H1 (cell line): ENCODE measurements around the gene SLC3A2. TPM values are rescaled to one million over a fixed set of nuclear protein-coding genes. Genes with fewer than 3 reads are reported as not detected.

Experiments used
- BACH1 ChIP-seq: IDR thresholded peaks from 2 replicates; pipeline ENCODE4 v1.6.1; 2012; ENCODE audit warnings: low read length, improper control_type of control experiment
- CBX8 ChIP-seq: fragments of 300-800, 300-1000 bp; sonication (generic); IDR thresholded peaks from 2 replicates; pipeline ENCODE4 v1.7.1; 2016; ENCODE audit warnings: low read depth, low read length, borderline replicate concordance
- CEBPB ChIP-seq: IDR thresholded peaks from 2 replicates; pipeline ENCODE4 v1.6.1; 2012; ENCODE audit warnings: low read depth, low read length
- CHD2 ChIP-seq: IDR thresholded peaks from 2 replicates; pipeline ENCODE4 v1.6.1; 2012; ENCODE audit warnings: low read length, improper control_type of control experiment
- EGR1 ChIP-seq: IDR thresholded peaks from 2 replicates; pipeline ENCODE4 v1.6.1; 2011; ENCODE audit warnings: low read depth, low read length, borderline replicate concordance
- EZH2 ChIP-seq: fragments of 200-600 bp; sonication (generic); IDR thresholded peaks from 2 replicates; pipeline ENCODE4 v1.7.1; 2012; ENCODE audit warnings: low read depth, mild to moderate bottlenecking, moderate library complexity, low read length, inconsistent platforms; ENCODE audit not compliant: severe bottlenecking
- FOSL1 ChIP-seq: IDR thresholded peaks from 2 replicates; pipeline ENCODE4 v1.6.1; 2011; ENCODE audit warnings: mild to moderate bottlenecking, low read depth, low read length, moderate library complexity; ENCODE audit not compliant: insufficient read depth
- GTF2F1 ChIP-seq: IDR thresholded peaks from 2 replicates; pipeline ENCODE4 v1.6.1; 2012; ENCODE audit warnings: low read depth, low read length, improper control_type of control experiment, borderline replicate concordance
- HDAC6 ChIP-seq: IDR thresholded peaks from one replicate; pipeline ENCODE4 v1.7.1; 2012; ENCODE audit warnings: low read depth, mild to moderate bottlenecking, inconsistent platforms, low read length, moderate library complexity
- JUN ChIP-seq: IDR thresholded peaks from 2 replicates; pipeline ENCODE4 v1.6.1; 2011; ENCODE audit warnings: low read depth, mild to moderate bottlenecking, improper control_type of control experiment, low read length
- JUND ChIP-seq: IDR thresholded peaks from 2 replicates; pipeline ENCODE4 v1.6.1; 2011; ENCODE audit warnings: mild to moderate bottlenecking, improper control_type of control experiment, low read length
- POLR2AphosphoS5 ChIP-seq: IDR thresholded peaks from 2 replicates; pipeline ENCODE4 v1.6.1; 2011; ENCODE audit warnings: low read depth, low read length
- RNF2 ChIP-seq: fragments of 200-900, 300-1000 bp; sonication (generic); IDR thresholded peaks from 2 replicates; pipeline ENCODE4 v1.7.1; 2016; ENCODE audit warnings: borderline replicate concordance, low read depth, mild to moderate bottlenecking, antibody characterized with exemption, low read length; ENCODE audit not compliant: poor library complexity, severe bottlenecking; ENCODE audit errors: missing control alignments
- SIRT6 ChIP-seq: IDR thresholded peaks from one replicate; pipeline ENCODE4 v1.7.1; 2012; ENCODE audit warnings: low read length, inconsistent platforms
- SP1 ChIP-seq: IDR thresholded peaks from 2 replicates; pipeline ENCODE4 v1.6.1; 2011; ENCODE audit warnings: low read depth, low read length
- SP2 ChIP-seq: IDR thresholded peaks from 2 replicates; pipeline ENCODE4 v1.6.1; 2012; ENCODE audit warnings: mild to moderate bottlenecking, low read length, inconsistent platforms
- SP4 ChIP-seq: IDR thresholded peaks from 2 replicates; pipeline ENCODE4 v1.6.1; 2012; ENCODE audit warnings: low read length, inconsistent platforms
- SRF ChIP-seq: IDR thresholded peaks from 2 replicates; pipeline ENCODE4 v1.6.1; 2011; ENCODE audit warnings: mild to moderate bottlenecking, low read depth, low read length, moderate library complexity
- SUZ12 ChIP-seq: fragments of 200-600 bp; sonication (generic); IDR thresholded peaks from 2 replicates; pipeline ENCODE4 v1.6.1; 2012; ENCODE audit warnings: mild to moderate bottlenecking, inconsistent platforms, low read length, moderate library complexity, mixed read lengths
- YY1 ChIP-seq: IDR thresholded peaks from 2 replicates; pipeline ENCODE4 v1.6.1; 2011; ENCODE audit warnings: low read depth, mild to moderate bottlenecking, low read length
- polyA plus RNA-seq, 7 experiments: library from polyadenylated mRNA; depleted of rRNA in 3 of 7; stranded (reverse) in 5 of 7; unstranded in 2 of 7; fragments of >200 nt in 5 of 7; fragments of 200-250 nt in 2 of 7; gene quantifications; 1 replicate in 5 of 7; 2 replicates in 1 of 7; 4 replicates in 1 of 7; pipeline versions ENCODE4 v1.2.1 to v1.2.3, GENCODE V29; 2011 to 2013; ENCODE audit warnings: missing spikeins in 2 of 7, mixed read lengths in 2 of 7
- total RNA-seq: library from RNA; stranded (reverse); fragmentation: NEBNext Ultra II Directional; extraction: Animal tissue kit (Norgen Biotek cat#: 25700); gene quantifications from 2 replicates; pipeline ENCODE4 v1.2.1, GENCODE V29; 2021
- TF ChIP-seq, protein P1 (sequence below): IDR thresholded peaks from 2 replicates; pipeline ENCODE4 v1.6.1; 2012; ENCODE audit warnings: inconsistent platforms
- TF ChIP-seq, protein P2 (sequence below), 3 experiments: IDR thresholded peaks; 1 replicate in 2 of 3; 2 replicates in 1 of 3; pipeline versions ENCODE4 v1.5.1 to v1.6.1; 2011; ENCODE audit warnings: low read length in 3 of 3, mild to moderate bottlenecking in 3 of 3, inconsistent platforms in 2 of 3, low read depth in 1 of 3, moderate library complexity in 1 of 3; ENCODE audit not compliant: insufficient read depth in 1 of 3; ENCODE audit errors: control extremely low read depth in 1 of 3

Gene SLC3A2
- total and polyA plus RNA-seq, 2 of the 8 experiments (the other 6 are each of a cell fraction or from before 2014, with no cell fraction given): 410 to 435 TPM

DNA sequence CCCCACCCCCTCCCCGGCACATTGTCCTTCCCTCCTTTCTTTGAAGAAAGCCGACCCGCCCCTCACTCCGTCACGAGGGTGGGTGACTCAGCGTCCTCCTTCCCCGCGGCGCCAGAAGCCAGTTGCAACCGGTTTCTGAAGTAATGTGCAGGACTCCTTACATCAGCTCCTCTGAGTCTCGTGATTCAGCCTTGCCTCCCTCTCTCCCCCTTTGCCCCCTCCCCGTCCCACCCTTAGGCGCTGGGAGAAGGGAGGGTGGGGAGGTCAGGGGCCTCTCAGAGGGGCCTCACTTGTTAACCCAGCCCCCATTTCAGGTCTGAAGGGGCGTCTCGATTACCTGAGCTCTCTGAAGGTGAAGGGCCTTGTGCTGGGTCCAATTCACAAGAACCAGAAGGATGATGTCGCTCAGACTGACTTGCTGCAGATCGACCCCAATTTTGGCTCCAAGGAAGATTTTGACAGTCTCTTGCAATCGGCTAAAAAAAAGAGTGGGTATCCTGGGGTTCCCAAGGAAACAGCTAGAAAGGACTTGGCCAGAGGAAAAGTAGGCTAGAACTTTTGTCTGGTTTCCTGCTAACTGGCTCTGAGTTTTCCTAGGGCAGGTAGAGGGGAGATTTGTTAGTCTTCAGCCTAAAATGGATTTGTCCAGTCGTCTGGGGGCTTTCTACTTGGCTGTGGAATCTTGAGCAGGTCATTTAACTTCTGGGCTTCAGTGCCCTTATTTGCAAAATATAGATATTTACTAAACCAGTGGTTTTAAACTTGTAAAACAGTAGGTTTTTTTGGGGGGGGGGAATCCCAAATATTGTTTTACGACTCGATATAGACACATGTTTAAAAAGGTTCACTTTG is 1.1 kb downstream of the SLC3A2 start (continued):
- peak; percentile 93 for TF ChIP-seq JUND
- peak; percentile 80 for TF ChIP-seq JUN
- peak; percentile 98 for TF ChIP-seq CEBPB
- no peak for TF ChIP-seq POLR2AphosphoS5
- TF ChIP-seq SUZ12: no peak
- no peak for TF ChIP-seq GTF2F1
- TF ChIP-seq CHD2: no peak
- no peak for TF ChIP-seq SP2
- TF ChIP-seq FOSL1: no peak
- TF ChIP-seq HDAC6: no peak
- no peak for TF ChIP-seq RNF2
- TF ChIP-seq, protein P1, sequence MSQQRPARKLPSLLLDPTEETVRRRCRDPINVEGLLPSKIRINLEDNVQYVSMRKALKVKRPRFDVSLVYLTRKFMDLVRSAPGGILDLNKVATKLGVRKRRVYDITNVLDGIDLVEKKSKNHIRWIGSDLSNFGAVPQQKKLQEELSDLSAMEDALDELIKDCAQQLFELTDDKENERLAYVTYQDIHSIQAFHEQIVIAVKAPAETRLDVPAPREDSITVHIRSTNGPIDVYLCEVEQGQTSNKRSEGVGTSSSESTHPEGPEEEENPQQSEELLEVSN: no peak
- TF ChIP-seq BACH1: no peak
- no peak for TF ChIP-seq SP4
- no peak for TF ChIP-seq EZH2
- no peak; the same call in none of the 2 replicates for TF ChIP-seq SP1
- TF ChIP-seq CBX8: no peak
- no peak for TF ChIP-seq EGR1
- TF ChIP-seq YY1: no peak
- TF ChIP-seq SRF: no peak
- no peak for TF ChIP-seq SIRT6
- TF ChIP-seq, protein P2, sequence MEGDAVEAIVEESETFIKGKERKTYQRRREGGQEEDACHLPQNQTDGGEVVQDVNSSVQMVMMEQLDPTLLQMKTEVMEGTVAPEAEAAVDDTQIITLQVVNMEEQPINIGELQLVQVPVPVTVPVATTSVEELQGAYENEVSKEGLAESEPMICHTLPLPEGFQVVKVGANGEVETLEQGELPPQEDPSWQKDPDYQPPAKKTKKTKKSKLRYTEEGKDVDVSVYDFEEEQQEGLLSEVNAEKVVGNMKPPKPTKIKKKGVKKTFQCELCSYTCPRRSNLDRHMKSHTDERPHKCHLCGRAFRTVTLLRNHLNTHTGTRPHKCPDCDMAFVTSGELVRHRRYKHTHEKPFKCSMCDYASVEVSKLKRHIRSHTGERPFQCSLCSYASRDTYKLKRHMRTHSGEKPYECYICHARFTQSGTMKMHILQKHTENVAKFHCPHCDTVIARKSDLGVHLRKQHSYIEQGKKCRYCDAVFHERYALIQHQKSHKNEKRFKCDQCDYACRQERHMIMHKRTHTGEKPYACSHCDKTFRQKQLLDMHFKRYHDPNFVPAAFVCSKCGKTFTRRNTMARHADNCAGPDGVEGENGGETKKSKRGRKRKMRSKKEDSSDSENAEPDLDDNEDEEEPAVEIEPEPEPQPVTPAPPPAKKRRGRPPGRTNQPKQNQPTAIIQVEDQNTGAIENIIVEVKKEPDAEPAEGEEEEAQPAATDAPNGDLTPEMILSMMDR (IDR thresholded peaks at IDR 0.05; ENCODE audit: control extremely low read depth in 1 of 3, insufficient read depth in 1 of 3, low read depth in 1 of 3, low read length in 3 of 3): no peak
